Effector CD8-positive, alpha-beta T cell (primary cell): ENCODE data around the gene FFAR4.
"Not testable (repeated sequence)": the region's sequence is repeated elsewhere in the genome, so short reads cannot be mapped to it uniquely, and the experiment has no call there.

Experiments used
- DNase-seq: peaks from one replicate; lab custom pipeline; 2025; lab: John Stamatoyannopoulos, UW
- total RNA-seq, 4 experiments: gene quantifications; one replicate each; lab custom pipeline; 2026; lab: John Stamatoyannopoulos, UW

Gene FFAR4
- total RNA-seq = 0 to 0.18 (median 0) reads per million in 4 experiments

DNA sequence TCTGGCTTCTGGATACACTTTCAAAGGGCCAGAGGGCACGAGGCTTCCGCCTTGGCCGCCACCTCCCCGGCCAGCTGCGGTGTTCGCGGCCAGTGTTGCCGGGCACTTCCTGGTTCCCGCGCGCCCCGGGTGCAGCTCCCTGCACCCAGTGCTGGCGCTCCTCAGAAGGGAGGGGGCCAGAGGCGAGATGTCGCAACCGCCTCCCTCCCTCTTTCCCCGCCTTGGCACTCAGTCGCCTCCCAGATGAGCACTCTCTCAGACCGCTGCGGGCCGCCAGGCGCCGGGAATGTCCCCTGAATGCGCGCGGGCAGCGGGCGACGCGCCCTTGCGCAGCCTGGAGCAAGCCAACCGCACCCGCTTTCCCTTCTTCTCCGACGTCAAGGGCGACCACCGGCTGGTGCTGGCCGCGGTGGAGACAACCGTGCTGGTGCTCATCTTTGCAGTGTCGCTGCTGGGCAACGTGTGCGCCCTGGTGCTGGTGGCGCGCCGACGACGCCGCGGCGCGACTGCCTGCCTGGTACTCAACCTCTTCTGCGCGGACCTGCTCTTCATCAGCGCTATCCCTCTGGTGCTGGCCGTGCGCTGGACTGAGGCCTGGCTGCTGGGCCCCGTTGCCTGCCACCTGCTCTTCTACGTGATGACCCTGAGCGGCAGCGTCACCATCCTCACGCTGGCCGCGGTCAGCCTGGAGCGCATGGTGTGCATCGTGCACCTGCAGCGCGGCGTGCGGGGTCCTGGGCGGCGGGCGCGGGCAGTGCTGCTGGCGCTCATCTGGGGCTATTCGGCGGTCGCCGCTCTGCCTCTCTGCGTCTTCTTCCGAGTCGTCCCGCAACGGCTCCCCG lies at the start of gene FFAR4:
Gene FFAR4, plus strand, starts transcription at position 231 of the 842 bp plus-strand sequence. Its CDS starts 56 bp downstream, at position 287.
- DNase-seq = no peak

DNA sequence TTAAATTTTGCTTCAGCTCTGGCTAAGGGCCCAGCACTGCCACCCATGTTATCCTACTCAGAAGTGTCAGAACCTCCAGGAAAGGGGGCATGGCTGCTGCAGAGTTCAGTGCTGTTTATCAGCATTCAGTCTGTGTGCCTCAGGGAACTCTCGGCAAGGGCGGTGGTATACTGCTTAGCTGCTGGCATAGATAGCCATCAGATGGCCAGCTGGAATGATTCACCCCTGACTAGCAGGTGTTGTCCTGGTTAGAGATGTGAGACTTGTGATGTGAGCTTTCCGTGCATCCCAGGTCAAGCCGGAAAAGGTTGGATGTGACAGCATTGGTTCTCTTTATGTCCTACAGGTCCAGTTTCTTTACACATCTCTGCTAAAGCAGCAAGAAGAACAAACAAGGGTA lies 47.9 kb upstream of the FFAR4 start:
- no peak for DNase-seq

DNA sequence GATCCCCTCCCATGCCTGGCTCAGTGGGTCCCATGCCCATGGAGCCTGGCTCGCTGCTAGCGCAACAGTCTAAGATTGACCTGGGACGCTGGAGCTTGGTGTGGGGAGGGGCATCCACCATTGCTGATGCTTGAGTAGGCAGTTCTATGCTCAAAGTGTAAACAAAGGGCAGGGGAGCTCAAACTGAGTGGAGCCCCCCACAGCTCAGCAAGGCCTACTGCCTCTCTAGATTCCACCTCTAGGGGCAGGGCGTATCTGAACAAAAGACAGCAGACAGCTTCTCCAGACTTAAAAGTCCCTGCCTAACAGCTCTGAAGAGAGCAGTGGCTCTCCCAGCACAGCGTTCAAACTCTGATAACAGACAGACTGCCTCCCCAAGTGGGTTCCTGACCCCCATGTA lies 31.2 kb upstream of the FFAR4 start:
- no peak for DNase-seq

DNA sequence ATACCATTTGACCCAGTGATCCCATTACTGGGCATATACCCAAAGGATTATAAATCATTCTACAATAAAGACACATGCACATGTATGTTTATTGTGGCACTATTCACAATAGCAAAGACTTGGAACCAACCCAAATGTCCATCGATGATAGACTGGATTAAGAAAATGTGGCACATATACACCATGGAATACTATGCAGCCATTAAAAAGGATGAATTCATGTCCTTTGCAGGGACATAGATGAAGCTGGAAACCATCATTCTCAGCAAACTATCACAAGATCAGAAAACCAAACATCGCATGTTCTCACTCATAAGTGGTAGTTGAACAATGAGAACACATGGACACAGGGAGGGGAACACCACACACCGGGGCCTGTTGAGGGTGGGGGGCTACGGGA lies 25.6 kb upstream of the FFAR4 start:
- DNase-seq = not testable (repeated sequence)

DNA sequence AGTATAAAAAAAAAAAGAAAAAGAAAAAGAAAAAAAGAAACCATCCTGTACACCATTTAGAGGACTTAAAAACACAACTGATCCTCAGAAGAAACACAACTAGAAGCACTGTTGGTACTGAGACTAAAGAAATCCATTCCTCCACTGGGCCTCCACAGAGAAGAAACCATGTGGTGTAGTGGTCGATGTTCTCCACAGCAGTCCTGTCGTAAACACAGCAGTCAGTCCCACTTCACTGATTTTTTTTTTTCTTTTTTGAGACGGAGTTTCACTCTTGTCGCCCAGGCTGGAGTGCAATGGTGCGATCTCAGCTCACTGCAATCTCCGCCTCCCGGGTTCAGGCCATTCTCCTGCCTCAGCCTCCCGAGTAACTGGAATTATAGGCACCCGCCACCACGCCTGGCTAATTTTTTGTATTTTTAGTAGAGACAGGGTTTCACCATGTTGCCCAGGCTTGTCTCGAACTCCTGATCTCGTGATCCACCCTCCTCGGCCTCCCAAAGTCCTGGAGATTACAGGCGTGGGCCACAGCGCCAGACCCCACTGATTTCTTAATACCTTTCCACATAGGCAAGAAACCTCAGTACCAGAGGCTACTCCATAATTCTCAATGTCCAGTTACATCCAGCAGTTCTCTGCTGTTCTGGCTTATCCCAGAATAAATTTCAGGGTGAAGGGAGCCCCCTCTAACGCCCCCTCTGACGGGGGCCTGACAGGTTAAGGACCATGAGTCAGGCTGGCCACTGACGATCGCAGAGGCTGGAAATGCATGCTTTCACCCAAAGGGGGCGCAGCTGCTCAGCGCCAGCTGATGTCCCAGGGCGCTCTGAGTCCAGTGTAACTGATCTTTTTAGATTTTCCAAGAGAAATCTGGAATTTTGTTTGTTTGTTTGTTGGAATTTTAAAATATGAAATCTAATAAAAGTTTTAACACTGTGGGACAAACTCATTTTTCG lies 24.8 kb upstream of the FFAR4 start:
- DNase-seq = no peak

DNA sequence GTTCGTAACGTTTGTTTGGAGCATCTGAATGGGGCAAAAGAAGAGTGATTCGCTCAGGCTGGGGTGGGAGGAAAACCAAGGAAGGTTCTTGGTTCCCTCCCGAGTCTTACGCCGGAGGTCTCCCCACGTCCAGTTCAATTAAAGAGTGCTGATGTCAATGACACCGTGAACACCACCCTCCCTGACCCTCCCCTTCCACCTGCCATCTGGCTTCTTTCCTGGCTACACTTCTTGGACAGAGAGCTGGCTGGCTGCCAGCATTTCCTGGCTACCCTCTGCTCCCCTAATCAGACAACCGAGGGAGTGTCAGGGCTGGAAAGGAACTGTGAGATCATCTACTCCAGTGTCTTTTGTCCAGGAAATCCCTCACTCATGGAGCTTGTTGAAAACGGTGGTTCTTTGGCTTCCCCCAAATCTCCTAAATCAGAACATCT lies 24.1 kb upstream of the FFAR4 start:
- DNase-seq = no peak

DNA sequence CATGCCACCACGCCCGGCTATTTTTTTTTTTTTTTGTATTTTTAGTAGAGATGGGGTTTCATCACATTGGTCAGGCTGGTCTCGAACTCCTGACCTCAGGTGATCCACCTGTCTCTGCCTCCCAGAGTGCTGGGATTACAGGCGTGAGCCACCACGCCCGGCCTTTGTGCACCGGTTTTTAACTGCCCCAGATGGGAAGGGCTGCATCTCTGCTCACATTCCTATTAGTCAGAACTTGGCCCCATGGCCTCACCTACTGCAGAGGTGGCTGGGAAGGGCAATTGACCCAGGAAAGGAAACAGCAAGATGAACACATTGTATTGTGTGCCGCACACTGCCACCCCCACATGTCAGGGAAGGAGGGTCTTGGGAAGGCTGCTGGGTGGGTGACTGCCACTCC lies 19.5 kb upstream of the FFAR4 start:
- DNase-seq = not testable (repeated sequence)

DNA sequence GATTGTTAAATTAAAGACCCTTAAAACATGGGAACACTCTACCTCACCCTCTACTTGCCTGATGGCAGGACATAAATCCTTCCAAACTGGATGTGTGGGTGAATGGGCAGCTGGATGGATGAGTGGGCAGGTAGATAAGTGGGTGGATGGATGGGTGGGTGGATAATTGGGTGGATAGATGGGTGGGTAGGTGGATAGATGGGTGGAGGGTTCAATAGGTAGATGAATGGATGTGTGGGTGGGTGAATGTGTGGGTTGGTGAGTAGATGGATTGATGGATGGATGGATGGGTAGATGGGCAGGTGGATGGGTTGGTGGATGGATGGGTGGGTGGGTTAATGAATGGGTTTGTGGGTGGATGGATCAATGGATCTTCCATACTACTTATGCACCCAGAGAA lies 18.9 kb upstream of the FFAR4 start:
- no peak for DNase-seq

DNA sequence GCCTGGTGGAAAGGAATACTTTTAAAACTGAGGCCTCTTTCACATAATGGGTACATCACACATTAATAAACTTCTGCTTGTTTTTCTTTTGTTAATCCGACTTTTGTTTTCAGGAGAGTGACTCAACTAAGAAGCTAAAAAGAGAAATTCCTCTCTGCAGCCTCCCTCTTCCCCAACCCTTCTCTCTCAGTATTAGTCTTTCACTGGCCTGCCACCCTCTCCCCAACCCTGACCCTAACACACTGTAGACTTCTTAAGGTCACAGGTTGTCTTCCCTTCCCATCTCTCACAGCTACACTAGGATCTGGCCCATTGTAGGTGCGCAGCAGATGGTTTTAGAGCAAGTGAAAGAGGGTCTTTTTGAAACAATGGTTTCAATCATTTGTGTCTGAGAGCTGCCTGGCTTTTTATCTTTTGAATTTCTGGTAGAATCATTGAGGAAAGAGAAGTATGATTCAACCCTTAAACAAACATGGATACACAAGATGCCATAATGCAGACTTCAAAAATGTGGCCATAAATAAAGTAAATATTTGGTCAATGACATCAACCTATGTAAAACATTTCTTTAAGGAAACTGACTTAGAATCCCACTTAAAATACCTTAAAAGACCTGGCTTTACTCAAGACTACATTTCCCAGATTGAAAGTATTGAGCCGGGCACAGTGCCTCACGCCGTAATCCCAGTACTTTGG lies 17.9 kb upstream of the FFAR4 start:
- no peak for DNase-seq

DNA sequence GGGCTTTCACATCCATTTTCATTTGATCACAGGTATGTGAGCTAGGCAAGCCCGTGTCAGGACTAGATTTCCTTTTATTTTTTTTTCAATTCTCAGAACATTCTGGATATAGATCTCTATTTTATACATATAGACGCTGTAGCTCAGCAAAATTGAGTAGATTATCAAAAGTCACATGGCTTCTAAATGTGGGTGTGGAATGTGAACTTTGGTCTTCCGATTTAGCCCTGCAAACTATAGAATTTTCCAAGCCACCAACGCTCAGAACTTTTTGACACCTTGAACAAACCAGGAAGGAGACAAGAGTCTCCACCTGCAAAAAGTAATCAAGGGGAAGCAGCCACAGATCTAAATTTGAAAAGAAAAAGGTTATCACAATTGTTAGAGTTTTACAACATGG lies 15.9 kb upstream of the FFAR4 start:
- DNase-seq = no peak

DNA sequence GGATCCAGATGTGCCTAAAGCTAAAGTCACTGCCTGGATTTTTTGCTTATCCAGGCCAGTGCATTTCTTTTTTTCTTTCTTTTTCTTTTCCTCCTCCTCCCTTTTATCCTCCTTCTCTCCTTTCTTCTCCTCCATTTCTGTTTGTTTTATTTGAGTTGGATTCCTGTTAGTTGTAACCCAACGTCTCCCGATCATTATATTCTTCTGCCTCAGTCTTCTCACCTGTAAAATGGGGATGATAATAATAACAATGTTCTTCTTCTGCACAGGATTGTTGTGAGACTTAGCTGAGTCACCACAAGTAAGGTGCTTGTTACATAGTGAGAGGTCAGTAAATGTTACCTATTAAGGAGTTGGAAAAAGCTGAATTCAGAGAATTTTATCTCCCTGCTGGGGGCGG lies 13.7 kb upstream of the FFAR4 start:
- DNase-seq = no peak

DNA sequence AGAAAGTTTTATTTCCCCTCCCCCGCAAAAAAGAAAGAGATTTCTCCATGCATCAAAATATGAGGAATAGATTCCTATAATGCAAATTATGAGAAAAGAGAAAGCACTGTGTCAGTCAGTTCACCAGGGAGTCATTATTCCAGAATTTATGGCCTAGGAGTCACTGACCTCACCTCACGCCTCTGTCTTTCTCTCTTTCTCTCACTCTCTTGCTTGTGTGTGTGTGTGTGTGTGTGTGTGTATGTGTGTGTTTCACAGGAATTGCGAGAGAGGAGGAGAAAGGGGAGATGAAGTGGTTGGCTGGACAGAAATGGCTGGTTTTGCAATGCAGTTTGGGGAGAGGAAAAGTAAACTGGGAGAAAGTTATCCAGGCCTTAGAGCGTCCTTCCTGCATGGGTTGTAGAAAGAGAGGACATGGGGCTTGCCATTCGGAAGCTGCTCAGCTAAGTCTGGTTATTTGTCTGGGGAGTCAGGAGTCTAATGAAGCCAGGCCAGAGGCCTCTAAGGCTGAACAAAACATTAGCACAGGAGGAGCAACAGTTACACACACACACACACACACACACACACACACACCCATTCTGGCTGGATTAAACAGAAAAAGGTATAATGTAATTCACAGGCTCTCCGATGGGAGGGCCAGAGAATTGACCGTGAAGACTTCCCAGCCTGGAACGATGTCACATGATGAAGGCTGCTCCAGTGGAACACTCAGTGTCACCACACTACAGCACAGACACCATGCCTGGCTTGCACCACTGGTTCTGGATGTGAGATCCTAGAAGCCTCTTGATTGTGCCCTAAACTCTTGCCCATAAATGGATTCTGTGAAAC lies 12.8 kb upstream of the FFAR4 start:
- DNase-seq = no peak

DNA sequence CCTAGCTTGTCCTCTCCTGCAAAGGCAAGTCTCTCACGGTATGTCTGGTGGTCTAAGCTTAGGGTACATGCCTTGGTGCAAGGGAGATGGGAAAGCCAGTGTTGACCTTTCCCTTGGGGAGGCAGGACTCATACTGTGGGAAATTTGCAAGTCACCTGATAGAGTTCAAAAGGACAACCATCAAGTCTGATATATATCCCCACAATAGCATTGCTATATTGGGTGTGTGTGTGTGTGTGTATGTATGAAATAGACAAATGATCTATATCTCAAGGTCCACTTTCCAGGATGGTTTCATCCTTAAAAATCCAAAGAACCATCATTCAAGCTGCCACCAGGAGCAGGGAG lies 12.2 kb upstream of the FFAR4 start:
- no peak for DNase-seq

DNA sequence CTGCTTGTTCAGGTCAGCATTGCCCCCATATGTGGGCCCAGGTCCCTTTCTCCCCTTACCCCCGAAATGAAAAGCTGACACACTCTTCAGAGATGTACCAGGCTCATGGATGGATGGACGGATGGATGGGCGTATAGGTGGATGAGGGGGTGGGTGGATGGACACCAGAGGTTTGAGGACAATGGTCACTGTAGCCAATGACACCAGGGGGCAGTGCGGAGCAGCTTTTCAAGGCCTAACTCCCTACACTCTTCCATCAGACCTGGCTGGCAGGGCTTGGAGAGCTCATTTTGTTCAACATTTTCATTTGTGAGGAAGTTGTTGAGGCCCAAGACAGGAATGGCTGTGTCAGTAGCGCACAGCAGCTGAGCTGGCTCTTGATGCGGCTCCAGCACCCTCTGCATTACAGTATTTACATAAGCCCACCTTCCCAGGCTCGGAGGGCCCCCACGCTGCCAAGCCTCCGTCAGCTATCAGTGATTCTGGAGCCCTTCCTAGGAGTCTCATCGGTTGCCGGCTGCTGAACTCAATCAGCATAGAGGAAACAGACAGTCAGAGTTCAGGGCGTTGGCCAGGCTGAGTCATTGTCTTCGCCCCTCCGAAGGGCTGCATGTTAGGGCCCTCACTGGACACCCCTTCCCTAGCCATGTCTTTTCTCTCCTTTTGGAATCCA lies 11.6 kb upstream of the FFAR4 start:
- peak; percentile 1 for DNase-seq

DNA sequence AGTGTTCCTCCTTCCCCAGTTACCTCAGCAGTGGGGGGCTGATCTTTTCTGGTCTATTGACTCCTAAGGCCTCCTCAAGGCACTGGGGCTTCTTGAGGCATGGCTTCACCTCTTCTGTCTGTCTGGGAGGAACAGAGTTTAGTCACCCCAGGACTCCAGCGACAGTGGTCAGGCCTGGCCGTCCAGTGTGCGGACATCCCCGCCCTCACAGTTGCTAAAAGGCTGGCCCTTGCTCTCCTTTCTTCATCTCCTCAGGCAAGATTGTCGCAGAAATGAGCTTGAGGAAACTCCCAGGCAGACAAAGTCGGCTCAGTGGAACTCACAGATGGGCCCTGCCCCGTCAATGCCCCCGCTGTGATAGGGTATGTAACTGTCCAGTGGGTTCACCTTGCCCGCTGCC lies 7.0 kb upstream of the FFAR4 start:
- no peak for DNase-seq

DNA sequence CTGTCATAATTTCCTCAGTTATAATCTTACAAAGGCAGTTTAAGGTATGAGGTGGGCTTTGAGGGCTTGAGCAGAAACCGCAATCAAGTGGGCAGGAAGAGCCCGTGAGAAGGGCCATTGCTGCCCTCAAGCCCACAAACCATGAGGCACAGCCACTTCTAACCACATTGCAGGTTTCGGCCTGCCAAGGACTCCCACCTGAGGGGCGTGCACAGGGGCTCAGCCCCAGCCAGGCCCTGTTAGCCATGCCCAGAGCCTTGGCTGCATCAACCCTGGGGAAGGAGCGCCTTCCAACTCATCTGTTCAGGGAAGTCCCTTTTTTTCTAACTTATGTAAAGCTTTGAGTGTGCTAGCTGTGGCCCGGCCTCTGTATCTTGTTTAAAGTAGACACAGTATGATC lies 5.9 kb upstream of the FFAR4 start:
- no peak for DNase-seq

DNA sequence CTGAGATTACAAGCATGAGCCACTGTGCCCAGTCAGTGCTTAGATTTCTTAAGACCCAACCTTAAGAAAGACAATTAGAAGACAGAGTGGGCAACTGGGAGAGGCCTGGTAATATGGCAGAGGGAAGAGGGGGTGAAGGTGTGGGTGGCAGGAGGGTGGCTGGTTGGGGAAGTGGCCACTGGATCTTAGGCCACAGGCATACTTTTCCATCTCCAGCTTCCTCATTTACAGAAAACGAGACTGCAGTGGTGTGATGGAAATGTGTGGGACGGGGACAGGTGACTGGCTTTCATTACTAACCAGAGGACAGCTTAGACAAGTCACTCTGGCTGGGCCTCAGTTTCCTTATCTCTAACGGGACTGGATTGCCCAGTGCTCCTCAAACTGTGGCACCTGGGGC lies 1.0 kb upstream of the FFAR4 start:
- DNase-seq = no peak

DNA sequence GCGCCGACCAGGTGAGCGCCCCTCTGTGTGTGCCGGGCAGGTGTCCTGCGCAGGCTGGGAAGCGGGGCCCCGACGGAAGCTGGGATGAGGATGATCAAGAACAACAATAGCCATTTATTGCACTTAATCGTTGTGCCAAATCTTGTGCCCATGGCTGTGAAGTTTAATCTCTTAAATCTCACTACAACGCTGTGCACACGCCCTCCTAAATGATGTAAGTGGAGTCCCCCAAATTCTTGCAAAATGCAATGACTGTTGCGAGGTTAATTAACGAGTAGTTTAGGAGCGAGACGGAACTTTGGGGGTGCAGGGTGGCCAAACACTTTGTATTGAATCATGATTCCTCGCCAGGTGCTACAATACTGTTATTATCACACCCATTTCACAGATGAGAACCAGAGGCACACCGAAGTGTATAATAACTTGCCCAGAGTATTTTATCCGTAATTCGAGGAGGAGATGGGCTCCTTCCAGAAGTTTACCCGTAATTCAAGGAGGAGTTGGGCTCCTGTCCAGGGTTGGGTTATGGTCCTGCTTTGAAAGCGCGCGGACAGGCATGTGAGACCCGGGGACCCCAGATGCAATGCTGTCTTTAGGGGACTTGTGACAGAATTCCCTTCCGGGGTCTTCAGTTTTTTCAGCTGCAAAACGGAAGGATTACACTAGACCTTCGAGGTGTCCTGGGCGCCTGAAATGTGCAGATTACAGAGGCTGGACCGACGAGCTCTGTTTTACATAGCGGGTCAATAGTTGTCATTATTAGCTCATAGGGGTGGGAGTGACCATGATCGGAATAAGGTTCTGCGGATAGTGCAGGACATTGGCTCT lies 1.0 kb downstream of the FFAR4 start:
- no peak for DNase-seq

DNA sequence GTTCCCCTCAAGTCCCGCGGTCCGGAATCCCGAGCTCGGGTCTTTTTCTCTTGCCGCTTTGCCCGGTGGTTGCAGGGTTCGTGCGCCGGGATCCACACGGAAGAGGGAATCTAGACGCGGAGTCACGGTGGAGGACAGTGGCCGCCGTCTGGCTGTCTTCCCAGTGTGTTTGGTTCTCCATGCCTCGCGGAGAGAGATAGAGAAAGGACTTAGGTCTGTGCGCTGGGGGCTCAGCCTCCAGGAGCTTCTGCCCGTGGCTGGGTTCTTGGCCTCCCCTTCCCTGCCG lies 1.6 kb downstream of the FFAR4 start:
- DNase-seq = no peak

DNA sequence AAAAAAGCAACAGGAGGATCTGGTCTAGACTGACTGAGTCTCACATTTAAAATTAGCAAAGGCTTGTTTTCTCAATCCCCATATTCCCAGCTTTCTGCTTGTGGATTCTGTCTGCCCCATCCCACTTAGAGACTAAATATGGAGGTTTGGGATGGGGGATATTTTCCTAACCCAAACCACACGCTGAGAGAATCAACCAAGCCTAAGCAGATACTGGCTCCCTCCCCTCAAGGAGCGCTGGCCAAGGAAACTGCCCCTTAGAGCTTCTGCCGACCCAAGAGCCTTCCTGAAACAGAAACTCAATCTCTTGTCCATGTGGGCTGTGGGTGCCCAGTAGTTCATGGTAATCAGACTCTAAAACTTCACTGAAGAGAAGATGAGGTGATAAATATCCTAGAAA lies 3.9 kb downstream of the FFAR4 start:
- no peak for DNase-seq
